ENCODE data around the gene UBE2Z. TPM values are rescaled to one million over a fixed set of nuclear protein-coding genes. Genes with fewer than 3 reads are reported as not detected.

UBE2Z gene
- polyA plus RNA-seq, 1 donor from 2014 or later: 70.3 TPM

DNA sequence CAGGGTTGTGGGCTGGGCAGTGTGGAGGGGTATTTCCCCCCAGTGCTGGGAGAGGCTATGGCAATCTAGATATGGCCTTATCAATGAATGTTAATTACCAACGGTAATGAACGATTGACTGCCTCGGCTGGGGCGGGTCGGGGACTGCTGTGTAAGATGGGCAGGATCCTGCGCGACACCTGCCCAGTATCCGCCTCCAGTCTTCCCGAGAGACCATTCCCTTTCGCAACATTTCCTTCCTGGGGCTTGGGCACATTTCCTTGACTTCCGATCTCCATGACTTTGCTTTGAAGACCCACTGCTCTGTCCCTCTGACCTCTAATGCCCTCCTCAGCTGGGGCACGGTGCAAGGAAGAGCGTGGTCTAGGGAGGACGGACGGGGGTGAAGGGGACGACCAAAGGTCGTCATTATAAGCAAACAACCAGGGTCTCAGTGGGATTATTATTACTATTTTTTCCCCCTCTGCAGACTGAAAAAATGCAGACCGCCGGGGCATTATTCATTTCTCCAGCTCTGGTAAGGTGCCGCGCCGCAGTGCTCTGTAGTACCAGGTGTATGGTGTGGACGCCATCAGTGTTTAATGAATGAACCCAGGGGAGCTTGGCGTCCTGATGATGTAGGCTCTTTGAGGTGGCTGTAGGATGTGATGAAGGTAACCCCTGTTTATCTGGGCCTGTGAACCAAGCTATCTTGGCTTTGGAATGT is 15.1 kb upstream of the UBE2Z start:
- Histone ChIP-seq H3K27ac (ENCODE audit: low read length) (peak overlapping the region; percentile 76), H3F3A (ENCODE audit: insufficient read depth, low read length, poor library complexity, severe bottlenecking) (peaks cover 6% of the 10 kb centered on the region), H4K20me1 (ENCODE audit: insufficient read depth) (no peaks in the 10 kb centered on the region), H3K36me3 (ENCODE audit: insufficient read depth, low read length) (no peaks in the 10 kb centered on the region), H3K9me3 (ENCODE audit: low read length) (no peaks in the 10 kb centered on the region), H3K9me2 (ENCODE audit: insufficient read depth, low read length) (no peaks in the 10 kb centered on the region), H3K79me2 (replicated peaks; ENCODE audit: insufficient read depth, low read length) (peaks cover 11% of the 10 kb centered on the region), H3K27me3 (ENCODE audit: insufficient read depth, low read depth, low read length) (no peaks in the 10 kb centered on the region), H3K9ac (ENCODE audit: low read length) (peak overlapping the region; percentile 80), H2AFZ (ENCODE audit: low read depth, low read length) (peak overlapping the region; percentile 30), H3K4me2 (ENCODE audit: low read length) (peak overlapping the region; percentile 80), H3K4me3 (ENCODE audit: low read length) (peak overlapping the region; percentile 82)
- peak; percentile 62 for TF ChIP-seq TAF1 (IDR thresholded peaks at IDR 0.05; ENCODE audit: low read depth)
- TF ChIP-seq RAD21 (conservative IDR thresholded peaks at IDR 0.05): no peak
- TF ChIP-seq, protein P1, sequence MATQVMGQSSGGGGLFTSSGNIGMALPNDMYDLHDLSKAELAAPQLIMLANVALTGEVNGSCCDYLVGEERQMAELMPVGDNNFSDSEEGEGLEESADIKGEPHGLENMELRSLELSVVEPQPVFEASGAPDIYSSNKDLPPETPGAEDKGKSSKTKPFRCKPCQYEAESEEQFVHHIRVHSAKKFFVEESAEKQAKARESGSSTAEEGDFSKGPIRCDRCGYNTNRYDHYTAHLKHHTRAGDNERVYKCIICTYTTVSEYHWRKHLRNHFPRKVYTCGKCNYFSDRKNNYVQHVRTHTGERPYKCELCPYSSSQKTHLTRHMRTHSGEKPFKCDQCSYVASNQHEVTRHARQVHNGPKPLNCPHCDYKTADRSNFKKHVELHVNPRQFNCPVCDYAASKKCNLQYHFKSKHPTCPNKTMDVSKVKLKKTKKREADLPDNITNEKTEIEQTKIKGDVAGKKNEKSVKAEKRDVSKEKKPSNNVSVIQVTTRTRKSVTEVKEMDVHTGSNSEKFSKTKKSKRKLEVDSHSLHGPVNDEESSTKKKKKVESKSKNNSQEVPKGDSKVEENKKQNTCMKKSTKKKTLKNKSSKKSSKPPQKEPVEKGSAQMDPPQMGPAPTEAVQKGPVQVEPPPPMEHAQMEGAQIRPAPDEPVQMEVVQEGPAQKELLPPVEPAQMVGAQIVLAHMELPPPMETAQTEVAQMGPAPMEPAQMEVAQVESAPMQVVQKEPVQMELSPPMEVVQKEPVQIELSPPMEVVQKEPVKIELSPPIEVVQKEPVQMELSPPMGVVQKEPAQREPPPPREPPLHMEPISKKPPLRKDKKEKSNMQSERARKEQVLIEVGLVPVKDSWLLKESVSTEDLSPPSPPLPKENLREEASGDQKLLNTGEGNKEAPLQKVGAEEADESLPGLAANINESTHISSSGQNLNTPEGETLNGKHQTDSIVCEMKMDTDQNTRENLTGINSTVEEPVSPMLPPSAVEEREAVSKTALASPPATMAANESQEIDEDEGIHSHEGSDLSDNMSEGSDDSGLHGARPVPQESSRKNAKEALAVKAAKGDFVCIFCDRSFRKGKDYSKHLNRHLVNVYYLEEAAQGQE (IDR thresholded peaks at IDR 0.05; ENCODE audit: borderline replicate concordance): no peak
- TF ChIP-seq, protein P2, sequence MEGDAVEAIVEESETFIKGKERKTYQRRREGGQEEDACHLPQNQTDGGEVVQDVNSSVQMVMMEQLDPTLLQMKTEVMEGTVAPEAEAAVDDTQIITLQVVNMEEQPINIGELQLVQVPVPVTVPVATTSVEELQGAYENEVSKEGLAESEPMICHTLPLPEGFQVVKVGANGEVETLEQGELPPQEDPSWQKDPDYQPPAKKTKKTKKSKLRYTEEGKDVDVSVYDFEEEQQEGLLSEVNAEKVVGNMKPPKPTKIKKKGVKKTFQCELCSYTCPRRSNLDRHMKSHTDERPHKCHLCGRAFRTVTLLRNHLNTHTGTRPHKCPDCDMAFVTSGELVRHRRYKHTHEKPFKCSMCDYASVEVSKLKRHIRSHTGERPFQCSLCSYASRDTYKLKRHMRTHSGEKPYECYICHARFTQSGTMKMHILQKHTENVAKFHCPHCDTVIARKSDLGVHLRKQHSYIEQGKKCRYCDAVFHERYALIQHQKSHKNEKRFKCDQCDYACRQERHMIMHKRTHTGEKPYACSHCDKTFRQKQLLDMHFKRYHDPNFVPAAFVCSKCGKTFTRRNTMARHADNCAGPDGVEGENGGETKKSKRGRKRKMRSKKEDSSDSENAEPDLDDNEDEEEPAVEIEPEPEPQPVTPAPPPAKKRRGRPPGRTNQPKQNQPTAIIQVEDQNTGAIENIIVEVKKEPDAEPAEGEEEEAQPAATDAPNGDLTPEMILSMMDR (IDR thresholded peaks at IDR 0.05; ENCODE audit: poor library complexity, severe bottlenecking): no peak
- TF ChIP-seq SMC3 (conservative IDR thresholded peaks at IDR 0.05; ENCODE audit: poor library complexity): peak; percentile 49
- TF ChIP-seq EZH2 (IDR thresholded peaks at IDR 0.05; ENCODE audit: borderline replicate concordance, insufficient read depth, low read length, poor library complexity, severe bottlenecking): no peak
- TF ChIP-seq EP300 (conservative IDR thresholded peaks at IDR 0.05; ENCODE audit: poor library complexity, severe bottlenecking): no peak
- TF ChIP-seq POLR2AphosphoS5 (IDR thresholded peaks at IDR 0.05): no peak
- TF ChIP-seq MXI1 (conservative IDR thresholded peaks at IDR 0.05; ENCODE audit: poor library complexity, severe bottlenecking): peak; percentile 72

DNA sequence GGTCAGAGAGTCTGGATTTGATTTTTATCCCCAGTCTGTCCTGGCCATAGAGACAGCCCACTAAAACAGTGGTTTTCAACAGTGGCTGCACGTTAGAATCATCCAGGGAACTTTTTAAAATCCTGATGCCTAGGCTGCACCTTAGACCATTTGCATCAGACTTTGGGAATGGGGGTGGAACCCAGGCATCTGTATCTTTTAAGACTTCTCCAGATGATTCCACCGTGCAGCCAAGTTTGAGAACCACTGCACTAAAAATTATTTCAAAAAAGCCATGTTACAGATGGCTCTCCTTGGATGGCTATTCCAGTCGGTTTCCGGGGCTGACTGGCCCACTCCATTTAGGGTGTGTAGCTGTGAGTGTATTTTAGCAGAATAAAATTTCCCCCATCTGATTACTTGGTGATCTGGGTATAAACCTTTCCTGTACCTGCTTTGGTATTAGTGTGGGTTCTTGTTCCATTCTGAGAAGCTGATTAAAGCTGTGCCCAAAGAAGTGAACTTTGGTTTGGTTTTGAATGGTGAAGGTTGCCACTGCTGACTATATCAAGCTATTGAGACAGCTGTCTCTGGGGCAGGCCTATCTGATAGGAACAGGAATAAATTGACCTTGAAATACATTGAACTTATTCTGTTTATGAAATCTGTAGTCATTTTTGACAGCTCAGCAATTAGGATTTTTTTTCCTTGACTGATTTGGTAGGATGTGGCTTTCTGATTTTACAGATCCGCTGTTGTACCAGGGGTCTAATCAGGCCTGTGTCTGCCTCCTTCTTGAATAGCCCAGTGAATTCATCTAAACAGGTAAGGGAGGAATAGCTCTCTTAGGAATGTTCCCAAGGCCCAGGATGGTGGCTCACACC is 14.3 kb upstream of the UBE2Z start:
- Histone ChIP-seq H3K9me2 (ENCODE audit: insufficient read depth, low read length) (no peaks in the 10 kb centered on the region), H3K4me3 (ENCODE audit: low read length) (peak overlapping the region; percentile 82), H3K9ac (ENCODE audit: low read length) (peak overlapping the region; percentile 80), H3K36me3 (ENCODE audit: insufficient read depth, low read length) (no peaks in the 10 kb centered on the region), H3K79me2 (replicated peaks; ENCODE audit: insufficient read depth, low read length) (peaks cover 11% of the 10 kb centered on the region), H3F3A (ENCODE audit: insufficient read depth, low read length, poor library complexity, severe bottlenecking) (peaks cover 6% of the 10 kb centered on the region), H2AFZ (ENCODE audit: low read depth, low read length) (peak overlapping the region; percentile 30), H3K27ac (ENCODE audit: low read length) (peak overlapping the region; percentile 76), H3K27me3 (ENCODE audit: insufficient read depth, low read depth, low read length) (no peaks in the 10 kb centered on the region), H4K20me1 (ENCODE audit: insufficient read depth) (no peaks in the 10 kb centered on the region), H3K9me3 (ENCODE audit: low read length) (no peaks in the 10 kb centered on the region), H3K4me2 (ENCODE audit: low read length) (peak overlapping the region; percentile 80)
- no peak for TF ChIP-seq MXI1 (conservative IDR thresholded peaks at IDR 0.05; ENCODE audit: poor library complexity, severe bottlenecking)
- no peak for TF ChIP-seq EP300 (conservative IDR thresholded peaks at IDR 0.05; ENCODE audit: poor library complexity, severe bottlenecking)
- no peak for TF ChIP-seq RAD21 (conservative IDR thresholded peaks at IDR 0.05)
- no peak for TF ChIP-seq EZH2 (IDR thresholded peaks at IDR 0.05; ENCODE audit: borderline replicate concordance, insufficient read depth, low read length, poor library complexity, severe bottlenecking)
- TF ChIP-seq TAF1 (IDR thresholded peaks at IDR 0.05; ENCODE audit: low read depth): no peak
- TF ChIP-seq, protein P1 (IDR thresholded peaks at IDR 0.05; ENCODE audit: borderline replicate concordance): no peak
- no peak for TF ChIP-seq POLR2AphosphoS5 (IDR thresholded peaks at IDR 0.05)
- TF ChIP-seq, protein P2 (IDR thresholded peaks at IDR 0.05; ENCODE audit: poor library complexity, severe bottlenecking): no peak
- TF ChIP-seq SMC3 (conservative IDR thresholded peaks at IDR 0.05; ENCODE audit: poor library complexity): no peak

Data from neural cell (in vitro differentiated cells).